Vagina (tissue), 2 donors: Measurements from ENCODE around the gene GIMAP5.

Source experiments
- POLR2A ChIP-seq, 2 donors: fragments of 450-650 bp; IDR thresholded peaks; one replicate each; pipeline ENCODE4 v1.6.1; 2017; ENCODE audit warnings: antibody characterized with exemption in 2 of 2, mild to moderate bottlenecking in 2 of 2, moderate library complexity in 2 of 2
- POLR2AphosphoS5 ChIP-seq, 2 donors: sonication (generic); formaldehyde crosslinking; IDR thresholded peaks; one replicate each; pipeline ENCODE4 v1.9.0; 2017; ENCODE audit warnings: antibody characterized with exemption in 2 of 2, mild to moderate bottlenecking in 2 of 2, low read depth in 1 of 2; ENCODE audit not compliant: insufficient read depth in 1 of 2
- TF ChIP-seq, protein P1 (sequence below), 3 experiments: fragments of 450-650 bp in 2 of 3; fragments of 200-600 bp in 1 of 3; sonication (generic) in 1 of 3; IDR thresholded peaks; one replicate each; pipeline ENCODE4 v1.5.1; 2017 to 2019; ENCODE audit warnings: antibody characterized with exemption in 3 of 3, mild to moderate bottlenecking in 2 of 3, moderate library complexity in 2 of 3

- TF ChIP-seq POLR2A (IDR thresholded peaks at IDR 0.05) (no peak), POLR2AphosphoS5 (IDR thresholded peaks at IDR 0.05; ENCODE audit: insufficient read depth in 1 of 2, low read depth in 1 of 2) (no peak)
- TF ChIP-seq, protein P1, sequence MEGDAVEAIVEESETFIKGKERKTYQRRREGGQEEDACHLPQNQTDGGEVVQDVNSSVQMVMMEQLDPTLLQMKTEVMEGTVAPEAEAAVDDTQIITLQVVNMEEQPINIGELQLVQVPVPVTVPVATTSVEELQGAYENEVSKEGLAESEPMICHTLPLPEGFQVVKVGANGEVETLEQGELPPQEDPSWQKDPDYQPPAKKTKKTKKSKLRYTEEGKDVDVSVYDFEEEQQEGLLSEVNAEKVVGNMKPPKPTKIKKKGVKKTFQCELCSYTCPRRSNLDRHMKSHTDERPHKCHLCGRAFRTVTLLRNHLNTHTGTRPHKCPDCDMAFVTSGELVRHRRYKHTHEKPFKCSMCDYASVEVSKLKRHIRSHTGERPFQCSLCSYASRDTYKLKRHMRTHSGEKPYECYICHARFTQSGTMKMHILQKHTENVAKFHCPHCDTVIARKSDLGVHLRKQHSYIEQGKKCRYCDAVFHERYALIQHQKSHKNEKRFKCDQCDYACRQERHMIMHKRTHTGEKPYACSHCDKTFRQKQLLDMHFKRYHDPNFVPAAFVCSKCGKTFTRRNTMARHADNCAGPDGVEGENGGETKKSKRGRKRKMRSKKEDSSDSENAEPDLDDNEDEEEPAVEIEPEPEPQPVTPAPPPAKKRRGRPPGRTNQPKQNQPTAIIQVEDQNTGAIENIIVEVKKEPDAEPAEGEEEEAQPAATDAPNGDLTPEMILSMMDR (IDR thresholded peaks at IDR 0.05): no peak
These were observed 18.4 kb downstream of the GIMAP5 start for GRCh38 chr7:150755473-150756099.
